ENCODE results near the gene TCOF1. TPM values are rescaled to one million over a fixed set of nuclear protein-coding genes. Genes with fewer than 3 reads are reported as not detected.

The TCOF1 gene
- total and polyA plus RNA-seq, 9 donors = 16.7 to 38.3 (median 27.8) TPM

DNA sequence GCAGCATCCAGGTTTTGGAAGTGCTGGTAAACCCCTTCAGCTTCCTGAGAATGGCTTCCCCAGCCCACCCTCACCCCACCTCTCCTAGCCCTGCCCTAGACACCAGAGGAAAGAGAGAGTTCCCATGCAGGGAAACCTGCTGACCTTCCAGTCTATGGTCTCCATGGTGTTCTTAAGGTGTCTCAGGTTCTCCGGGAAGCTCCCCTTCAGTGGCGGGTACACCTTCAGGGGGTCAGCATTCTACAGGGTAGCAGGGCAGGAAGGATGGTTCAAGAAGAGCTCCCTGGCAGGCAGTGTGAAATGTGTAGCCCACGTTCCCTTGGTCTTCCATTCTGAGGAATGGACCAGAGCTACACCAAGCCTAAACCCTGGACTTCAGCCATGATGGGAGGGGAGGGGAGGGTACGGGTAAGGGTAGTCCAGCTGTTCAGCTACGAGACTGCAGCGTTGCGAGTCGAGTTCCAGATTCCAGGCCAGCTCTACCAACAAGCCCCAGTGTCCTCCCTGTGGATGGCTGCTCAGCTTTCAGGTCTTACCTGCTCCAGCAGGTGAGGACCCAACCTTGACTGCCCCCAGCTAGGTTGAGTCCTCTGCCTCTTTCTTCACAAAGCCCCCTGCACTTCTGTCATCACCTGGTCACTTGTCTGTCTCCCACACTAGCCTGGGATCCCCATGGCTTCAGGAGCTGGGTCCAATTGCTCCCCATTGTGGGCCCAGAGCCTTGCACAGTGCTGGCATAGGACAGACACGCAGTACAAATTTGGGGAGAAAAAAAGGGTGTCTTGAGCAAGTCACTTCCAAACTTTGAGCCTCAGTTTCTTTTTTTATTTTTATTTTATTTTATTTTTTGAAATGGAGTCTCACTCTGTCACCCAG lies 47.7 kb downstream of the TCOF1 start:
- TF ChIP-seq POLR2A (IDR thresholded peaks at IDR 0.05) (no peak), EP300 (IDR thresholded peaks at IDR 0.05) (no peak)
- TF ChIP-seq, protein P1, sequence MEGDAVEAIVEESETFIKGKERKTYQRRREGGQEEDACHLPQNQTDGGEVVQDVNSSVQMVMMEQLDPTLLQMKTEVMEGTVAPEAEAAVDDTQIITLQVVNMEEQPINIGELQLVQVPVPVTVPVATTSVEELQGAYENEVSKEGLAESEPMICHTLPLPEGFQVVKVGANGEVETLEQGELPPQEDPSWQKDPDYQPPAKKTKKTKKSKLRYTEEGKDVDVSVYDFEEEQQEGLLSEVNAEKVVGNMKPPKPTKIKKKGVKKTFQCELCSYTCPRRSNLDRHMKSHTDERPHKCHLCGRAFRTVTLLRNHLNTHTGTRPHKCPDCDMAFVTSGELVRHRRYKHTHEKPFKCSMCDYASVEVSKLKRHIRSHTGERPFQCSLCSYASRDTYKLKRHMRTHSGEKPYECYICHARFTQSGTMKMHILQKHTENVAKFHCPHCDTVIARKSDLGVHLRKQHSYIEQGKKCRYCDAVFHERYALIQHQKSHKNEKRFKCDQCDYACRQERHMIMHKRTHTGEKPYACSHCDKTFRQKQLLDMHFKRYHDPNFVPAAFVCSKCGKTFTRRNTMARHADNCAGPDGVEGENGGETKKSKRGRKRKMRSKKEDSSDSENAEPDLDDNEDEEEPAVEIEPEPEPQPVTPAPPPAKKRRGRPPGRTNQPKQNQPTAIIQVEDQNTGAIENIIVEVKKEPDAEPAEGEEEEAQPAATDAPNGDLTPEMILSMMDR (IDR thresholded peaks at IDR 0.05) = no peak
- Histone ChIP-seq H3K4me1 (ENCODE audit: insufficient read depth) (peaks cover 6% of the 10 kb centered on the region), H3K4me3 (no peak overlapping the region), H3K27ac (no peak overlapping the region), H3K27me3 (no peaks in the 10 kb centered on the region), H3K9me3 (no peaks in the 10 kb centered on the region), H3K36me3 (no peaks in the 10 kb centered on the region)
- intact Hi-C loops (cut with DNase I) = no loop called here
- WGBS, 3 donors = 54 to 68% (median 56%) methylated on average over 9 of the region's 9 CpGs
- no peak for DNase-seq

DNA sequence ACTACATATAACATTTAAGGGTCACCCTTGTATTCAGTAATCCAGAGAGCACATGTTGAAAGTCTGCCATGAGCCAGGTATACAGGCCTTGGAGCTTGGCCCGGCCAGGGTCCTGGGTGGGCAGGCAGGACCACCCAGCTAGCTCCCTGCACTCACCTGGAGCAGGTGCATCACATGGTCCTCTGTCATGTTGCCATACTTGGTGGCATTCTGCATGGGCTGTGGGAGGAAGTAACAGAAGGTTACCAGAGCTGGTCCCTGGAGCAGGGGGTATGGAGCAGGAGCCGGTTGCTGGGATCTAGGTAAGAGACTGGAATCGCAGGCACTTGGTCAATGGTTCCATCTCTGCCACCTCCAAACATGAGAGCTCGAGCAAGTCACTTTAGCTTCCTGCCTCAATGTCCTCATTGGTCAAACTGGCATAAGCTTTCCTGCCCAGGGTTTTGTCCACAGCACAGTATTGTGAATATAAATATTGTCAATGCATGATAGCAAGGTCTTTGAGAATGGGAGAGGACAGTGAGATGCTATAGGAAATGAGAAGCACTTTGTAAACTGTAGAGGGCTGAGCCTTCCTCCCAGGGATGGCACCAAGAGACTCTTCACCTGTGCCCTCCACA lies 48.7 kb downstream of the TCOF1 start:
- Histone ChIP-seq H3K9me3 (no peaks in the 10 kb centered on the region), H3K27ac (no peak overlapping the region), H3K4me1 (ENCODE audit: insufficient read depth) (peaks cover 6% of the 10 kb centered on the region), H3K27me3 (no peaks in the 10 kb centered on the region), H3K4me3 (no peak overlapping the region), H3K36me3 (no peaks in the 10 kb centered on the region)
- no peak for DNase-seq
- intact Hi-C loops (cut with DNase I) = no loop called here
- WGBS, 3 donors = 80 to 87% (median 87%) methylated on average over 4 of the region's 4 CpGs
- TF ChIP-seq POLR2A (IDR thresholded peaks at IDR 0.05) = no peak

DNA sequence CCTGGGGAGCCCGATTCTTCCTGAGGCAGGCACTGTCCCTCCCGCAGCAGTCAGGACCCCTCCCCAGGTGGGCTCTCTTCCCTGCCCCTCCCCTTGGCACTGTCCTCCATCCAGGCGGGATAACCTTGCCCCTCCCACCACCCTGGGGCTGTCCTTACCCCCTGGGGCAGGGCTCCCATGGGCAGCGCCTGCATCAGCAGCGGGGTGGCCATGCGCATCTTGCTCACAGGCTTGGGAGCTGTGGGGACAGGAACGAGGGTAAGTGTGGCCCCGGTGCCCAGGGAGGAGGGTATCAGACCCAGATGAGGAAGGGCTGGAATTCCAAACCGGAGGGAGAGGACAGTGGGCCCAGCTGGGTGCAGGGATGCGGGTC lies 49.2 kb downstream of the TCOF1 start:
- H3K36me3 ChIP-seq = no peaks in the 10 kb centered on the region
- intact Hi-C loops (cut with DNase I) = no loop called here
- TF ChIP-seq, protein P1 (IDR thresholded peaks at IDR 0.05) = no peak
- TF ChIP-seq EP300 (IDR thresholded peaks at IDR 0.05) = no peak
- TF ChIP-seq POLR2A (IDR thresholded peaks at IDR 0.05) = no peak
- WGBS, 3 donors = 73 to 80% (median 73%) methylated on average over 10 of the region's 10 CpGs
- no peaks in the 10 kb centered on the region for H3K27me3 ChIP-seq
- DNase-seq = no peak
- no peaks in the 10 kb centered on the region for H3K9me3 ChIP-seq
- H3K4me1 ChIP-seq (ENCODE audit: insufficient read depth) = peaks cover 6% of the 10 kb centered on the region
- no peak overlapping the region for H3K4me3 ChIP-seq
- H3K27ac ChIP-seq = no peak overlapping the region

DNA sequence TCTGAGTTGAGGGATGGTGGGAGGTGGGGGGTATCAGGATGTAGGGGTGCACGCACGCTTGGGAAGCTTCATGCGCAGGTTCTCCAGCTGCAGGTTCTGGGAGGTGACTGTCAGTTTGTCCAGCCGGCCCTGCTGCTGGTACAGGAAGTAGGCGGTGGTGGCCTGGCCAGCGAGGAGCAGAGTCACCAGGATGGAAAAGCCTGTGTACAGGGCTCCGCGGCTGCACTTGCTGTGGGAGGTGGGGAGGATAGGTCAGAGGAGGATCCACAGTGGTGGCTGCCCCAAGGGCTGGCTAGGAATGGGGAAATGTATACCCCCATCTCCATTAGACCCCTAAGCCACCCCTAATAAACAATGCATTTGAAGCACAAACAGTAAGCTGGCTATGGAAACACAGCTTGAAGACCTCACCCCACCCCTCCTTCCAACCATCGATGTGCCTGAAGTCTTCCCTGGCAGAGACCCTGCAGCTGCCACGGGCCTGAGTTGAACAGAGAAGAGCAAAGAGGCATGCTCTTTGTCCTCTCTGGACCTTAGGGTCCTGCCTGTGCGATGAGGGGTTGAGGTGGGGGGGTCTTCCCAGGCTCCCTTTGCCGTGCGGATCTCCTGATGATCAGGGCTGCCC lies 49.7 kb downstream of the TCOF1 start:
- no peak overlapping the region for H3K4me3 ChIP-seq
- no peaks in the 10 kb centered on the region for H3K9me3 ChIP-seq
- intact Hi-C loops (cut with DNase I) = no loop called here
- WGBS, 3 donors = 76 to 78% (median 77%) methylated on average over 13 of the region's 13 CpGs
- peaks cover 6% of the 10 kb centered on the region for H3K4me1 ChIP-seq (ENCODE audit: insufficient read depth)
- H3K27me3 ChIP-seq = no peaks in the 10 kb centered on the region
- H3K36me3 ChIP-seq = no peaks in the 10 kb centered on the region
- no peak for DNase-seq
- TF ChIP-seq EP300 (IDR thresholded peaks at IDR 0.05) (no peak), POLR2A (IDR thresholded peaks at IDR 0.05) (no peak)
- TF ChIP-seq, protein P1 (IDR thresholded peaks at IDR 0.05) = no peak
- H3K27ac ChIP-seq = no peak overlapping the region
